Endothelial cell of umbilical vein (primary cell): ENCODE results near the gene CPTP. TPM values are rescaled to one million over a fixed set of nuclear protein-coding genes. Genes with fewer than 3 reads are reported as not detected.

Experiments
- BruUV-seq: library from RNA; stranded (reverse); fragments of 400-500 nt; replicated peaks from 2 replicates; lab custom pipeline; 2021; lab: Mats Ljungman, UMichigan
- CTCF ChIA-PET: fragments of 300-600, 350-600 bp; sonication (Branson Sonifier 250); formaldehyde crosslinking; loops from one replicate; lab custom pipeline; 2021; ENCODE audit warnings: antibody characterized with exemption, inconsistent platforms; lab: Charles Lee
- POLR2A ChIA-PET: fragments of 300-600, 350-600 bp; sonication (Branson Sonifier 250); formaldehyde crosslinking; loops from one replicate; lab custom pipeline; 2021; ENCODE audit warnings: antibody characterized with exemption, inconsistent platforms; lab: Charles Lee
- DNase-seq: peaks from one replicate; pipeline ENCODE4 v3.0.0-alpha.2; 2011; ENCODE audit warnings: low read depth, low spot score
- FAIRE-seq: peaks from 2 replicates; lab custom pipeline; 2011; peaks lifted over from hg19 to GRCh38; lab: Jason Lieb, UNC
- H2AFZ ChIP-seq: 2 replicates; pipeline ENCODE4 v1.6.0; 2012; ENCODE audit warnings: low read depth, low read length, control low read depth, inconsistent platforms
- H3K27ac ChIP-seq: 2 replicates; pipeline ENCODE4 v1.5.1; 2011; ENCODE audit warnings: low read depth, mild to moderate bottlenecking, control low read depth, low read length, moderate library complexity; ENCODE audit not compliant: insufficient read depth
- H3K27me3 ChIP-seq, 2 experiments: 2 replicates each; pipeline versions ENCODE4 v1.6.0 to v1.6.1; 2011; ENCODE audit warnings: low read length in 2 of 2, mixed read lengths in 1 of 2; ENCODE audit not compliant: control insufficient read depth in 2 of 2, insufficient read depth in 2 of 2
- H3K36me3 ChIP-seq, 2 experiments: 2 replicates in 1 of 2; 3 replicates in 1 of 2; pipeline ENCODE4 v1.5.1; 2011; ENCODE audit warnings: low read length in 2 of 2, mild to moderate bottlenecking in 1 of 2, moderate library complexity in 1 of 2; ENCODE audit not compliant: control insufficient read depth in 2 of 2, insufficient read depth in 2 of 2; ENCODE audit errors: extremely low read depth in 1 of 2
- H3K4me1 ChIP-seq: 3 replicates; pipeline ENCODE4 v1.5.1; 2011; ENCODE audit warnings: mild to moderate bottlenecking, low read length; ENCODE audit not compliant: control insufficient read depth, insufficient read depth; ENCODE audit errors: extremely low read depth
- H3K4me2 ChIP-seq: 2 replicates; pipeline ENCODE4 v1.6.1; 2011; ENCODE audit warnings: low read length, control low read depth, mixed read lengths; ENCODE audit not compliant: insufficient read depth
- H3K4me3 ChIP-seq, 3 experiments: fragments of 200-600 bp in 1 of 3; sonication (generic), shearing (Covaris generic) in 1 of 3; replicated peaks in 1 of 3; 2 replicates each; pipeline ENCODE4 v1.5.1; 2011 to 2016; ENCODE audit warnings: control low read depth in 3 of 3, low read length in 3 of 3, mild to moderate bottlenecking in 2 of 3, inconsistent platforms in 1 of 3, low read depth in 1 of 3, moderate library complexity in 1 of 3; ENCODE audit not compliant: insufficient read depth in 1 of 3
- H3K79me2 ChIP-seq: 2 replicates; pipeline ENCODE4 v1.6.0; 2012; ENCODE audit warnings: low read length, inconsistent platforms; ENCODE audit not compliant: control insufficient read depth, insufficient read depth
- H3K9ac ChIP-seq: replicated peaks from 2 replicates; pipeline ENCODE3; 2011; ENCODE audit warnings: low read length, control low read depth; ENCODE audit not compliant: insufficient read depth; ENCODE audit errors: extremely low read depth
- H3K9me1 ChIP-seq: replicated peaks from 3 replicates; pipeline ENCODE4 v1.6.0; 2011; ENCODE audit warnings: mild to moderate bottlenecking, low read length; ENCODE audit not compliant: control insufficient read depth, insufficient read depth; ENCODE audit errors: extremely low read depth
- H3K9me3 ChIP-seq: replicated peaks from 2 replicates; pipeline ENCODE4 v1.5.1; 2012; ENCODE audit warnings: low read length, inconsistent platforms; ENCODE audit not compliant: control insufficient read depth, insufficient read depth
- H4K20me1 ChIP-seq: replicated peaks from 2 replicates; pipeline ENCODE3; 2011; ENCODE audit warnings: mild to moderate bottlenecking, low read length; ENCODE audit not compliant: control insufficient read depth, insufficient read depth; ENCODE audit errors: extremely low read depth
- CTCF ChIP-seq, 2 donors: IDR thresholded peaks; 1 replicate in 1 of 2; 2 replicates in 1 of 2; pipeline ENCODE4 v1.5.1; 2011; ENCODE audit warnings: low read length in 2 of 2, mild to moderate bottlenecking in 2 of 2, moderate library complexity in 2 of 2, control low read depth in 1 of 2, inconsistent platforms in 1 of 2, low read depth in 1 of 2; ENCODE audit not compliant: insufficient read depth in 1 of 2; ENCODE audit errors: extremely low read depth in 1 of 2
- EZH2 ChIP-seq: IDR thresholded peaks from 2 replicates; pipeline ENCODE4 v1.6.1; 2012; ENCODE audit warnings: borderline replicate concordance, low read depth, mild to moderate bottlenecking, moderate library complexity, low read length, inconsistent platforms; ENCODE audit not compliant: severe bottlenecking
- FOS ChIP-seq: IDR thresholded peaks from 2 replicates; pipeline ENCODE4 v1.6.1; 2011; ENCODE audit warnings: mild to moderate bottlenecking, low read length, moderate library complexity, borderline replicate concordance; ENCODE audit not compliant: insufficient read depth
- GATA2 ChIP-seq: IDR thresholded peaks from 2 replicates; pipeline ENCODE4 v1.7.0; 2011; ENCODE audit warnings: low read depth, mild to moderate bottlenecking, moderate library complexity, mixed read lengths, low read length; ENCODE audit not compliant: insufficient read length, insufficient read depth
- JUN ChIP-seq: IDR thresholded peaks from 2 replicates; pipeline ENCODE4 v1.6.1; 2011; ENCODE audit warnings: borderline replicate concordance, low read depth; ENCODE audit not compliant: insufficient read length, insufficient read depth
- MYC ChIP-seq: IDR thresholded peaks from one replicate; pipeline ENCODE4 v1.6.1; 2011; ENCODE audit warnings: mild to moderate bottlenecking, low read depth, low read length
- POLR2A ChIP-seq: IDR thresholded peaks from 2 replicates; pipeline ENCODE4 v1.6.1; 2012; ENCODE audit warnings: low read depth, mild to moderate bottlenecking, control low read depth, low read length
- POLR2AphosphoS5 ChIP-seq: IDR thresholded peaks from 2 replicates; pipeline ENCODE4 v1.6.1; 2012; ENCODE audit warnings: low read depth, mild to moderate bottlenecking, control low read depth, low read length, moderate library complexity; ENCODE audit not compliant: insufficient read depth
- dilution Hi-C: fragments of 300-500 bp; cut with MboI; formaldehyde crosslinking; loops from one replicate; pipeline ENCODE4 v1.15.0; 2019; ENCODE audit warnings: low sequenced_read_pairs; ENCODE audit not compliant: extremely low pct_ligation_motif_present
- intact Hi-C: fragments of 100-400 bp; cut with micrococcal nuclease; formaldehyde crosslinking; loops from one replicate; pipeline ENCODE4 v1.10.0; 2022
- polyA plus RNA-seq, 4 experiments: library from polyadenylated mRNA; depleted of rRNA in 3 of 4; stranded (reverse) in 3 of 4; unstranded in 1 of 4; fragments of >200 nt; gene quantifications; 2 replicates each; pipeline versions ENCODE4 v1.2.1 to v1.2.3, GENCODE V29; 2011 to 2012; ENCODE audit warnings: missing spikeins in 1 of 4
- total RNA-seq: library from RNA; stranded (reverse); gene quantifications from 2 replicates; pipeline ENCODE4 v1.2.3, GENCODE V29; 2021
- TF ChIP-seq, protein P1 (sequence below): IDR thresholded peaks from 2 replicates; pipeline ENCODE4 v1.6.1; 2011; ENCODE audit not compliant: insufficient read depth, insufficient read length

The CPTP gene
- total and polyA plus RNA-seq, 2 donors (not counting 3 experiments of a cell fraction or from before 2014, with no cell fraction given), result 20.9 to 29.5 TPM

DNA sequence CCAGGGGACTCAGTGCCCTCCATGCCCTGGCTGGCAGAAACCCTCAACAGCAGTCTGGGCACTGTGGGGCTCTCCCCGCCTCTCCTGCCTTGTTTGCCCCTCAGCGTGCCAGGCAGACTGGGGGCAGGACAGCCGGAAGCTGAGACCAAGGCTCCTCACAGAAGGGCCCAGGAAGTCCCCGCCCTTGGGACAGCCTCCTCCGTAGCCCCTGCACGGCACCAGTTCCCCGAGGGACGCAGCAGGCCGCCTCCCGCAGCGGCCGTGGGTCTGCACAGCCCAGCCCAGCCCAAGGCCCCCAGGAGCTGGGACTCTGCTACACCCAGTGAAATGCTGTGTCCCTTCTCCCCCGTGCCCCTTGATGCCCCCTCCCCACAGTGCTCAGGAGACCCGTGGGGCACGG, 3.7 kb downstream of the CPTP start:
- H4K20me1 ChIP-seq, result no peaks in the 10 kb centered on the region
- H3K4me2 ChIP-seq, result no peak overlapping the region
- H3K9me3 ChIP-seq, result no peaks in the 10 kb centered on the region
- peaks cover 0 to 15% of the 10 kb centered on the region in 2 experiments for H3K36me3 ChIP-seq
- H3K4me3 ChIP-seq, result no peak overlapping the region
- CTCF ChIA-PET, result no interaction called here
- H3K4me1 ChIP-seq, result peaks cover 13% of the 10 kb centered on the region
- intact Hi-C loops, result no loop called here
- BruUV-seq, result no TSS peak
- dilution Hi-C loops, result no loop called here
- no peak for DNase-seq
- POLR2A ChIA-PET, result no interaction called here
- TF ChIP-seq CTCF (IDR thresholded peaks at IDR 0.05; ENCODE audit: extremely low read depth in 1 of 2, insufficient read depth in 1 of 2, low read depth in 1 of 2, low read length in 2 of 2) (no peak), EZH2 (no peak), POLR2A (no peak), GATA2 (no peak), MYC (no peak), FOS (no peak), JUN (no peak), POLR2AphosphoS5 (no peak)
- TF ChIP-seq, protein P1, sequence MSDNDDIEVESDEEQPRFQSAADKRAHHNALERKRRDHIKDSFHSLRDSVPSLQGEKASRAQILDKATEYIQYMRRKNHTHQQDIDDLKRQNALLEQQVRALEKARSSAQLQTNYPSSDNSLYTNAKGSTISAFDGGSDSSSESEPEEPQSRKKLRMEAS, result no peak
- H3K9me1 ChIP-seq, result no peaks in the 10 kb centered on the region
- H3K79me2 ChIP-seq, result peaks cover 20% of the 10 kb centered on the region
- H3K27ac ChIP-seq, result no peak overlapping the region
- no peak for FAIRE-seq
- no peak overlapping the region for H2AFZ ChIP-seq
- no peaks in the 10 kb centered on the region for H3K27me3 ChIP-seq
- H3K9ac ChIP-seq, result no peak overlapping the region
